GM19397 (cell line): ENCODE results near the gene IPO5.

Experiments
- ATAC-seq: cut with Tn5 transposase; IDR thresholded peaks from one replicate; pipeline ENCODE4 v1.9.1; 2021; ENCODE audit warnings: mild to moderate bottlenecking, moderate library complexity; ENCODE audit not compliant: unreplicated experiment

IPO5 gene

GRCh38 chr13:98054301-98054700, 100.8 kb downstream of the IPO5 start:
- no peak for ATAC-seq

GRCh38 chr13:98055623-98056022, 102.1 kb downstream of the IPO5 start:
- ATAC-seq: no peak

GRCh38 chr13:98056839-98057410, 103.5 kb downstream of the IPO5 start:
- ATAC-seq: no peak

- no peak for ATAC-seq
These were observed 105.8 kb downstream of the IPO5 start for GRCh38 chr13:98059276-98059675.

- no peak for ATAC-seq
These were observed 106.8 kb downstream of the IPO5 start for GRCh38 chr13:98060282-98060681.

GRCh38 chr13:98065468-98065867, 112.0 kb downstream of the IPO5 start:
- ATAC-seq: no peak

GRCh38 chr13:98066636-98067035, 113.2 kb downstream of the IPO5 start:
- ATAC-seq: no peak

- no peak for ATAC-seq
These were observed 115.0 kb downstream of the IPO5 start for GRCh38 chr13:98068521-98068920.

- ATAC-seq: no peak
These were observed 116.5 kb downstream of the IPO5 start for GRCh38 chr13:98069985-98070384.

GRCh38 chr13:98071316-98071715, 117.8 kb downstream of the IPO5 start:
- no peak for ATAC-seq

- ATAC-seq: no peak
These were observed 119.0 kb downstream of the IPO5 start for GRCh38 chr13:98072476-98072875.
